Measurements from ENCODE around the gene R3HDM4.

Gene R3HDM4

GRCh38 chr19:875265-875879, 37.6 kb downstream of the R3HDM4 start:
- DNase-seq (ENCODE audit: low read depth in 2 of 2) = no peak

- DNase-seq (ENCODE audit: low read depth in 2 of 2) = no peak
Measured at GRCh38 chr19:873561-874041, 39.4 kb downstream of the R3HDM4 start.

GRCh38 chr19:873084-873483, 39.9 kb downstream of the R3HDM4 start:
- peak; percentile 43 to 46 for DNase-seq (ENCODE audit: low read depth in 2 of 2)

DNA sequence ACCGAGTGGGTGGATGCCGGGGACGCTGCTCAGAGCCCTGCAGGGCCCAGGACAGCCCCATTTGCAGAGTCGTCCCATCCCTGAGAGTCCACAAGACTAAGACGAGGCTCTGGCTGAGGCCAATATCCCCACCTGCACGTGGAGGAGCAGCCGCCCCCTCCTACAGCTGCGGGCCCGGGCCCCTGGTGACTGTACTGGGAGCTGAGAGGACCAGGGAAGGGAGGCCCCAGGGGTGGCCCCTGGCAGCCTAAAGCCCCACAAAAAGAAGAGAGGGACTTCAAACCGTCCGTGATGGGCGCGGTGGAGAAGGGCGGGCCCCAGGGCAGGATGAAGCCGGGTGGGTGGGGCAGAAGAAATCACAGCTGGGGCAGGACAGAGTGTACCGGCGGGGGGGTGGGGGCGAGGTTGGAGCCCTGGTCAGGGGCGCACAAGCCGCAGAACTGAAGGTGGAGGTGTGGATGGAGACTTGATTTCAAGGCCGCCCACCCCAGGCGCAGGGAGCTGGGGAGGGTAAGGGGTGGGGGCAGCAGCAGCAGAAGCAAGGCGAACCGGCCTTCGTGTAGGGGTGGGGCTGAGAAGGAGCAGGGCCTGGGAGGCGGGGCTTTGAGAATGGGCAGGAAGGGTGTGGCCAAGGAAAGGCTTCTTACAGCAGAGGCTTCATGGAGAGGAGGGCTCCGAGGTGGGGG, 40.6 kb downstream of the R3HDM4 start:
- DNase-seq (ENCODE audit: low read depth in 2 of 2) = peak; percentile 50 to 52

GRCh38 chr19:871446-872265, 41.4 kb downstream of the R3HDM4 start:
- DNase-seq (ENCODE audit: low read depth in 2 of 2) = no peak

GRCh38 chr19:870963-871401, 42.0 kb downstream of the R3HDM4 start:
- no peak for DNase-seq (ENCODE audit: low read depth in 2 of 2)

DNA sequence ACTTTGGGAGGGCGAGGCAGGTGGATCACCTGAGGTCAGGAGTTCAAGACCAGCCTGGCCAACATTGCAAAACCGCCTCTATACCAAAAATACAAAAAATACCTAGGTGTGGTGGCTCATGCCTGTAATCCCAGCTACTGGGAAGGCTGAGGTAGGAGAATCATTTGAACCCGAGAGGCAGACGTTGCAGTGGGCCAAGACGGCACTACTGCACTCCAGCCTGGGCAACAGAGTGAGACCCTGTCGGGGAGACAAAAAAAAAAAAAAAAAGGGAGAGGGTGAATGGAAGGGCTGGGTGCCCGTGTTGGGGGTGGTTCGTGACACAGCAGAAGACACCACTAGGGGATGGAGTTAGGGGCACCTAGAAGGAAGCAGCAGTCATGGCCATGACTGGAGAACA, 42.7 kb downstream of the R3HDM4 start:
- no peak for DNase-seq (ENCODE audit: low read depth in 2 of 2)

- no peak for DNase-seq (ENCODE audit: low read depth in 2 of 2)
Measured at GRCh38 chr19:869245-870177, 43.5 kb downstream of the R3HDM4 start.

DNA sequence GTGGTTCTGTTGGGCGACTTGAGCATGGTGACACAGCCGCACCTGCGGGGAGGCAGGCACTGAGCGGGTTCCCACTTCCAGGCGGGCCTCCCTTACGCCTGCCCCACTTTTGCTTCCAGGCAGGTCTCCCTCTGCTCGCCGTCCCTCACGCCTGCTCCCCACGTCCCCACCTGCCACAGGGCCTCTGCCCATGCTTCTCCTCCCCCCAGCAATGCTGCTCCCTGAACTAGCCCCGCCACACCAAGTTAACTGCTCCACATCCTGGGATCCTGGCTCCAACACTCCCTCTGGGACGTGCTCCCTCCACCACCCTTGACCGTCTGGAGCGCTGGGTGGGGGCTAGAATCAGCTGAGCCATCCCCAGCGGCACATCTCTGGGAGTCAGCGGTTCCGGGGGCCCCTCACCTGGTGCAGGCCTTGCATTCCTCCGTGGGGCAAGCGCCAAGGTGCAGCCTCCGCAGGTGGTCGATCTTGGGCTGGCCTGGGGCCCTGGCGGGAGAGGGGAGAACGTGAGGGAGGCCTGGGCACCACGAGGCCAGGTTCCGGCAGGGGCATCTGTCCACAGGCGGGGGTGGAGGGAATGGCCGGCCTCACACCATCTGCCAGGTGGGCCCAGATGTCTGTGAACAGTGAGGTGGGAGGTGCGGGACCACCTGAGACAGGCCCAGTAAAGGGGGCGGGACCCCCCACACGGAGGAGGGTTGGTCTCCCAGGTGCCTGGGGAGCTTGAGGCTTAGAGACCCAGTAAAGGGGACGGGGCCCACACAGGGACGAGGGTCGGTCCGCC, 44.4 kb downstream of the R3HDM4 start:
- DNase-seq (ENCODE audit: low read depth in 2 of 2) = no peak

- no peak for DNase-seq (ENCODE audit: low read depth in 2 of 2)
Measured at GRCh38 chr19:867855-868457, 45.1 kb downstream of the R3HDM4 start.

DNA sequence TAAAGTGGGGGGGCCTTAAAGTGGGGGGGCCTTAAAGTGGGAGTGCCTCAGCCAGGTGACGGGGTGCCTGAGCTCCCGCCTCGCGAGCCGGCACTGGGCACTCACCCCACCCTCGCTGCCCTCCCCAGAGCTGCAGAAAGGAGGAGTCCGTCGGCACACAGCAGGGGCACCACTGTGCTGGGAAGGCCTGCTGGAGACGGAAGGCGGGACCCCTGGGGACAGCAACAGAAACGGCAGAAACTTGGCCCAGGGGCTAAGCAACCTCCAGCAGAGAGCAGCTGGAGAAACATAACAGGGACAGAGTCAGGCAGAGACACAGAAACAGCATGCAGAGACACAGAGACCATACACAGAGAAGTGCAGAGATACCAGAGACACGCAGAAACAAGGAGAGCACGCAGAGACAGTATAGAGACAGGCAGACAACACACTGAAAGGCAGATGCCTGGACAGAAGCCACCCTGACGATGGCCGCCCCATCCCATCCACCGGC, 45.7 kb downstream of the R3HDM4 start:
- DNase-seq (ENCODE audit: low read depth in 2 of 2) = no peak

DNA sequence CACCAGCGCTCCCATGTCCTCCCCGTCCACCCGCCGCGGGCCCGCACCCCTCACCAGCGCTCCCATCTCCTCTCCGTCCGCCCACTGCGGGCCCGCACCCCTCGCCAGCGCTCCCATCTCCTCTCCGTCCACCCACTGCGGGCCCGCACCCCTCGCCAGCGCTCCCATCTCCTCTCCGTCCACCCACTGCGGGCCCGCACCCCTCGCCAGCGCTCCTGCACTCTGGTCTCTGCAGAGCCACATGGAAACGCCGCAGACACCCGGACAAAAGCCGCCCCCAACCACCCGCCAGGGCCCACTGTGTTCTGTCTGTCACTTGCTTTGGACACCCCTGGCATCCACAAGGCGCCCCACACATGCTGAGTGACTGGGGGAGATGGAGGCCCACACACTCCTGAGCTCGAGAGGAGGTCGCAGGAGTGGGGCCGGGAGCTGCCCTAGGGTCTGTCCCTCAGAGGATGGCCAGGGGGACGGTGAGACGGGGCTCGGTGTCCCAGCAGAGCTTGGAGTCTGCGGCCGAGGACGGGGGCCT, 46.2 kb downstream of the R3HDM4 start:
- no peak for DNase-seq (ENCODE audit: low read depth in 2 of 2)

- no peak for DNase-seq (ENCODE audit: low read depth in 2 of 2)
Measured at GRCh38 chr19:863315-863620, 49.8 kb downstream of the R3HDM4 start.

GRCh38 chr19:862581-863314, 50.3 kb downstream of the R3HDM4 start:
- peak; percentile 50 to 65 for DNase-seq (ENCODE audit: low read depth in 2 of 2)

DNA sequence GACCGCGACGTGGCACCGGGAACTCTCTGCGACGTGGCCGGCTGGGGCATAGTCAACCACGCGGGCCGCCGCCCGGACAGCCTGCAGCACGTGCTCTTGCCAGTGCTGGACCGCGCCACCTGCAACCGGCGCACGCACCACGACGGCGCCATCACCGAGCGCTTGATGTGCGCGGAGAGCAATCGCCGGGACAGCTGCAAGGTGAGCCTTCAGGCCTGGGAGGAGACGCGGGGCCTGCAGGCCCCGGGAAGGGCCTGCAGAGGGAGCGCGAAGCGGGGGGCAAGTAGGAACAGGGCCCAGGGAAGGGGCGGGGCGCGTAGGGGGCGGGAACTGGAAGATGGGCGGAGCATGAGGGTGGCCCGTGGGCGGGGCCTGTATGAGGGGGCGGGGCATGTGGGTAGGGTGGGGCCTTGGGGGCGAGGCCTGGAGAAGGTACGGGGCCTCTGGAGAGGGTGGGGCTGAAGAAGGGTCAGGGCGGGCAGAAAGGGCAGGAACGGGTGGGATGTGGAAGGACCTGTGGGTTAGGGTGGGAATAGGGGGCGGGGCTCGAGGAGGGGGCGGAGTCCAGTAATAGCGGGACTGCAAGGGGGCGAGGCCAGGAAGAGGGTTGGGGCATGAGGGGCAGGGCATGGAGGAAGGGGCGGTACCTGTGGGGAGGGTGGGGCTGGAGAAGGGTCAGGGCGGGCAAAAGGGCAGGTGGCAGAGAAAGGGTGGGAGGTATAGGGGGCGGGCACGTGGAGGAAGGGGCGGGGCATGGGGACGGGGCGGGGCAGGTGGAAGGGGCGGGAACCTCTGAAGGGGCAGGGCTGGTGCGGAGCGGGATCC, 51.1 kb downstream of the R3HDM4 start:
- peak; percentile 44 to 58 for DNase-seq (ENCODE audit: low read depth in 2 of 2)

DNA sequence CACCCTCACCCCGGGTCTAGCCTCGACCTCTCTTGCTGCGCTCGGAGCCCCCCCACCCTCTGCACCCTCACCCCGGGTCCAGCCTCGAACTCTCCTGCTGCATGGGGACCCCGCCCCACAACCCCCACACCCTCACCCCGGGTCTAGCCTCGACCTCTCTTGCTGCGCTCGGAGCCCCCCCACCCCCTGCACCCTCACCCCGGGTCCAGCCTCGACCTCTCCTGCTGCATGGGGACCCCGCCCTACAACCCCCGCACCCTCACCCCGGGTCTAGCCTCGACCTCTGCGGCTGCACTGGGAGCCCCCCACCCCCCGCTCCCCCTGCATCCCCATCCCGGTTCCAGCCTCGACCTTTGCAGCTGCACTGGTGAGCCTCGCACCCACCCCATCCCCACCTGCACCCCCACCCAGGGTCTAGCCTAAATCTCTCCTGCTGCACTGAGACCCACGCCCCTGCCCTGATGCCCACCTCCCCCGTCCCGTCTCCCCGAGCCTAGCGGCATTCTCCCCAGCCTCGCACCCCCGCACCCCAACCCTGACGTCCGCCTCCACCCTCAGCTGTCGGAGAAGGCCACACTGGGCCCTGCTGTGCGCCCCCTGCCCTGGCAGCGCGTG, 51.8 kb downstream of the R3HDM4 start:
- no peak for DNase-seq (ENCODE audit: low read depth in 2 of 2)

DNA sequence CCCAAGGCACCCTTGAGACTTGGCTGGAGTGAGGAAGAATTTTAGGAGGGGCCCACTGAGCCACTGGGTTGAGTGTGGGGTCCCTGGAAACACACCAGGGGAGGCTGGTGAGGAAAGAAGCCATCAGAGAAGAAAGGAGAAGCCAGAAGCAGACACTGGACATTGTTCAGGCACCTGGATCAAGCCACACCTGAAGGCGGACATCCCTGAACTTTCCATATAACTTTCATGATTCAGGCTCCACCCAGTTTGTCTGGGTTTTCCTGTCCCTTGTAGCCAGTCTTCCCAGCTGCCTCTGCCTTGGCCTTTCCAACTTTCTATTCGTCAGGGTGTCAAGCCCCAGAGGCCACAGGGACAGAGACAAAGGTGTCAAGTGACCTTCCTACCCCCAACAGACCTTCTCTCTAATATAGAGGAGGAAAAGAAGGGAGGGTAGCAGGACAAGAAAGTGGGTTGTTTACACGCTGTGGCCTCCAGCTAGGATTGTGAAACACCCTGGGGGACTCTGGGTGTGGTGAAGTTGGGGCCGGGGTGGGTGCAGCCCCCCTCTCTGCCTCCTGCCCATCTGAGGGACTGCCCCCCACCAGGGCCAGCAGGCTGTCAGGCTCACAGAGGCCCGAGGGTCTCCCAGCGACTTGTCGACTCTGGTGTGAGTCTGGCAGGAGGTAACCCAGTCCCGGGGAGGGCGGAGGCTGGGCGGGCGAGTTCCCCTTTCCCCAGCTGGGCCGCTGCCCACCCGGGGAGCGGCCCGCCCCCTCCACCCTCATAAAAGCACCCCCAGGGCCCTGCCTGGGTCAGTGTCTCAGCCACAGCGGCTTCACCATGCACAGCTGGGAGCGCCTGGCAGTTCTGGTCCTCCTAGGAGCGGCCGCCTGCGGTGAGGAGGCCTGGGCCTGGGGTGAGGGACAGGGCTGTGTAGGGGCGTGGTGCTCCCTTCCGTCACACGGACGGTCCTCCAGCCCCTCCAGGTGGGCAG, 53.9 kb downstream of the R3HDM4 start, which contains the start of gene CFD:
CFD (plus strand) TSS at position 797 of the 976 bp plus-strand sequence; CDS start at position 823, 26 bp downstream.
- DNase-seq (ENCODE audit: low read depth in 2 of 2) = no peak

All from stimulated activated CD8-positive, alpha-beta memory T cell treated with anti-CD3 and anti-CD28 coated beads, Interleukin-7, amount 100 ng/mL, for 1 hour (primary cell).